Measurements from ENCODE around the gene TBATA. TPM values are rescaled to one million over a fixed set of nuclear protein-coding genes. Genes with fewer than 3 reads are reported as not detected.

Gene TBATA
- total RNA-seq, 1 experiment from 2014 or later, result not detected

- intact Hi-C loops (cut with micrococcal nuclease; ENCODE audit: unreplicated experiment), result no loop called here
- CTCF ChIA-PET, result no interaction called here
These were observed 54.2 kb downstream of the TBATA start for GRCh38 chr10:70730955-70731354.

DNA sequence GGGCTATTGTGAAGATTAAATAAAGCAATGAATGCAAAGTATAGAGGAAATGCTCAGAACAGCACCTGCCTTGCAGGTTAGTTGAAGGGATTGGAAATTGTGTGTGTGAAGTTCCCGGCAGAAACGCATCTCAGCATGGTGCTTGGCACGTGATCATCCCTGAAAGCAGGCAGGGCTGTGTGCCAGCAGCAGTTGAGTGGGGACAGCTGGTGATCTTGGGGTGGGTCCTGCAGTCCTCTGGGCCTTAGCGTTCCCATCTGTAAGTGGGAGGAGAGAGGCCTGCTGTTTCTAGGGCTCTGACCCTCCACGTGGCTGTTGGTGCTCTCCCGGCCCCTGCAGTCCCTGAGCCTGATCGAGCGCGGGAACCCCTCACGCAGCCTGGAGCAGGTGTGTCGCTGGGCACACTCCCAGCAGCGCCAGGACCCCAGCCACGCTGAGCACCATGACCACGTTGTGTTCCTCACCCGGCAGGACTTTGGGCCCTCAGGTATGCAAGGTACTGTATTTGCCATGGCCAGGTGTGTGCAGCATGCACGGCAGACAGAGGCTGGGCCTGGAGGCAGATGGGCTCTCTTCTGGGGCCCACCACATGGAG, 55.3 kb downstream of the TBATA start:
- ChIA-PET CTCF (no interaction called here), POLR2A (ENCODE audit: low non-redundant PET) (no interaction called here)
- peak; percentile 68 for DNase-seq (ENCODE audit: low spot score)
- no peaks in the 10 kb centered on the region for H3K36me3 ChIP-seq (ENCODE audit: insufficient read depth, low read length, poor library complexity, severe bottlenecking)
- H3K4me3 ChIP-seq (ENCODE audit: low read depth, low read length, poor library complexity, severe bottlenecking), result no peak overlapping the region
- no peak overlapping the region for H3K27ac ChIP-seq (ENCODE audit: low read depth, low read length, poor library complexity, severe bottlenecking)
- intact Hi-C loops (cut with micrococcal nuclease; ENCODE audit: unreplicated experiment), result no loop called here
- TF ChIP-seq, protein P1, sequence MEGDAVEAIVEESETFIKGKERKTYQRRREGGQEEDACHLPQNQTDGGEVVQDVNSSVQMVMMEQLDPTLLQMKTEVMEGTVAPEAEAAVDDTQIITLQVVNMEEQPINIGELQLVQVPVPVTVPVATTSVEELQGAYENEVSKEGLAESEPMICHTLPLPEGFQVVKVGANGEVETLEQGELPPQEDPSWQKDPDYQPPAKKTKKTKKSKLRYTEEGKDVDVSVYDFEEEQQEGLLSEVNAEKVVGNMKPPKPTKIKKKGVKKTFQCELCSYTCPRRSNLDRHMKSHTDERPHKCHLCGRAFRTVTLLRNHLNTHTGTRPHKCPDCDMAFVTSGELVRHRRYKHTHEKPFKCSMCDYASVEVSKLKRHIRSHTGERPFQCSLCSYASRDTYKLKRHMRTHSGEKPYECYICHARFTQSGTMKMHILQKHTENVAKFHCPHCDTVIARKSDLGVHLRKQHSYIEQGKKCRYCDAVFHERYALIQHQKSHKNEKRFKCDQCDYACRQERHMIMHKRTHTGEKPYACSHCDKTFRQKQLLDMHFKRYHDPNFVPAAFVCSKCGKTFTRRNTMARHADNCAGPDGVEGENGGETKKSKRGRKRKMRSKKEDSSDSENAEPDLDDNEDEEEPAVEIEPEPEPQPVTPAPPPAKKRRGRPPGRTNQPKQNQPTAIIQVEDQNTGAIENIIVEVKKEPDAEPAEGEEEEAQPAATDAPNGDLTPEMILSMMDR (conservative IDR thresholded peaks at IDR 0.05; ENCODE audit: low read depth, low read length), result no peak
- no peak for TF ChIP-seq EZH2 (IDR thresholded peaks at IDR 0.05; ENCODE audit: borderline replicate concordance, low read depth, low read length, poor library complexity, severe bottlenecking)
- no peaks in the 10 kb centered on the region for H3K9me3 ChIP-seq (ENCODE audit: low read depth, low read length, poor library complexity, severe bottlenecking)
- no peaks in the 10 kb centered on the region for H3K27me3 ChIP-seq (replicated peaks; ENCODE audit: insufficient read depth, low read depth, low read length, poor library complexity)
- H3K4me1 ChIP-seq (ENCODE audit: insufficient read depth, low read length, poor library complexity, severe bottlenecking), result peaks cover 9% of the 10 kb centered on the region
- no TSS peak for BruUV-seq (replicated peaks)

More at GRCh38 chr10:70730955-70731354, 54.2 kb downstream of the TBATA start:
- no peaks in the 10 kb centered on the region for H3K36me3 ChIP-seq (ENCODE audit: insufficient read depth, low read length, poor library complexity, severe bottlenecking)
- TF ChIP-seq, protein P1 (conservative IDR thresholded peaks at IDR 0.05; ENCODE audit: low read depth, low read length), result no peak
- TF ChIP-seq EZH2 (IDR thresholded peaks at IDR 0.05; ENCODE audit: borderline replicate concordance, low read depth, low read length, poor library complexity, severe bottlenecking), result no peak
- no TSS peak for BruUV-seq (replicated peaks)
- POLR2A ChIA-PET (ENCODE audit: low non-redundant PET), result no interaction called here
- no peaks in the 10 kb centered on the region for H3K9me3 ChIP-seq (ENCODE audit: low read depth, low read length, poor library complexity, severe bottlenecking)
- H3K4me3 ChIP-seq (ENCODE audit: low read depth, low read length, poor library complexity, severe bottlenecking), result no peak overlapping the region
- peaks cover 9% of the 10 kb centered on the region for H3K4me1 ChIP-seq (ENCODE audit: insufficient read depth, low read length, poor library complexity, severe bottlenecking)
- DNase-seq (ENCODE audit: low spot score), result no peak
- H3K27me3 ChIP-seq (replicated peaks; ENCODE audit: insufficient read depth, low read depth, low read length, poor library complexity), result no peaks in the 10 kb centered on the region
- no peak overlapping the region for H3K27ac ChIP-seq (ENCODE audit: low read depth, low read length, poor library complexity, severe bottlenecking)

GRCh38 chr10:70728328-70728727, 56.8 kb downstream of the TBATA start:
- ChIA-PET POLR2A (ENCODE audit: low non-redundant PET) (no interaction called here), CTCF (no interaction called here)
- Histone ChIP-seq H3K4me1 (ENCODE audit: insufficient read depth, low read length, poor library complexity, severe bottlenecking) (peaks cover 9% of the 10 kb centered on the region), H3K27me3 (replicated peaks; ENCODE audit: insufficient read depth, low read depth, low read length, poor library complexity) (no peaks in the 10 kb centered on the region), H3K9me3 (ENCODE audit: low read depth, low read length, poor library complexity, severe bottlenecking) (no peaks in the 10 kb centered on the region), H3K36me3 (ENCODE audit: insufficient read depth, low read length, poor library complexity, severe bottlenecking) (no peaks in the 10 kb centered on the region), H3K4me3 (ENCODE audit: low read depth, low read length, poor library complexity, severe bottlenecking) (no peak overlapping the region), H3K27ac (ENCODE audit: low read depth, low read length, poor library complexity, severe bottlenecking) (no peak overlapping the region)
- BruUV-seq (replicated peaks), result no TSS peak
- DNase-seq (ENCODE audit: low spot score), result no peak
- intact Hi-C loops (cut with micrococcal nuclease; ENCODE audit: unreplicated experiment), result no loop called here
- TF ChIP-seq, protein P1 (conservative IDR thresholded peaks at IDR 0.05; ENCODE audit: low read depth, low read length), result no peak
- TF ChIP-seq EZH2 (IDR thresholded peaks at IDR 0.05; ENCODE audit: borderline replicate concordance, low read depth, low read length, poor library complexity, severe bottlenecking), result no peak
